C4-2B (cell line): ENCODE results near the gene PTPRD.
"Not testable (repeated sequence)": the region's sequence is repeated elsewhere in the genome, so short reads cannot be mapped to it uniquely, and the experiment has no call there.

ENCODE experiments used
- H3K27ac ChIP-seq: fragments of 450-650 bp; 2 replicates; pipeline ENCODE4 v1.5.1; 2017
- ZFX ChIP-seq: fragments of 450-650 bp; IDR thresholded peaks from 2 replicates; pipeline ENCODE4 v1.6.1; 2017
- TF ChIP-seq, protein P1 (sequence below): fragments of 450-650 bp; conservative IDR thresholded peaks from 2 replicates; pipeline ENCODE4 v1.5.1; 2017; ENCODE audit warnings: mild to moderate bottlenecking

Gene PTPRD

DNA sequence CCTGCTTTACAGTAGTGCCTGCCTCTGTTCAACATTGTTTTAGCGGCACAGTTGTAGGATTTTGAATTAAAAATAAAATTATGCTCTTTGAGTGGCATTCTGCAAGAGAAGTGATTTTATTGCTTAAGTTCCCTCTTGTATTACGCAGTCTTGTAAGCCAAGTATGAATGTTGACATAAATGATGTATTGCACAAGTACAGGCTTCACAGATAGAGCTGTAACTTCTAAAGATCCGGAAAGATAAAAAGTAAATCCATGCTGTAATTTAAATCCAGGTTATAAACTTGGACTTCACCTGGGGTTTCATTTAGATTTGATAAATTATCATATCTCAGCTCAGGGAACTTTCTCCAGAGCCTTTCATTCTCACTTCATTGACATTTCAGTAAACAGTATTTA, 1114.7 kb downstream of the PTPRD start:
- no peak for TF ChIP-seq ZFX
- TF ChIP-seq, protein P1, sequence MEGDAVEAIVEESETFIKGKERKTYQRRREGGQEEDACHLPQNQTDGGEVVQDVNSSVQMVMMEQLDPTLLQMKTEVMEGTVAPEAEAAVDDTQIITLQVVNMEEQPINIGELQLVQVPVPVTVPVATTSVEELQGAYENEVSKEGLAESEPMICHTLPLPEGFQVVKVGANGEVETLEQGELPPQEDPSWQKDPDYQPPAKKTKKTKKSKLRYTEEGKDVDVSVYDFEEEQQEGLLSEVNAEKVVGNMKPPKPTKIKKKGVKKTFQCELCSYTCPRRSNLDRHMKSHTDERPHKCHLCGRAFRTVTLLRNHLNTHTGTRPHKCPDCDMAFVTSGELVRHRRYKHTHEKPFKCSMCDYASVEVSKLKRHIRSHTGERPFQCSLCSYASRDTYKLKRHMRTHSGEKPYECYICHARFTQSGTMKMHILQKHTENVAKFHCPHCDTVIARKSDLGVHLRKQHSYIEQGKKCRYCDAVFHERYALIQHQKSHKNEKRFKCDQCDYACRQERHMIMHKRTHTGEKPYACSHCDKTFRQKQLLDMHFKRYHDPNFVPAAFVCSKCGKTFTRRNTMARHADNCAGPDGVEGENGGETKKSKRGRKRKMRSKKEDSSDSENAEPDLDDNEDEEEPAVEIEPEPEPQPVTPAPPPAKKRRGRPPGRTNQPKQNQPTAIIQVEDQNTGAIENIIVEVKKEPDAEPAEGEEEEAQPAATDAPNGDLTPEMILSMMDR: no peak

DNA sequence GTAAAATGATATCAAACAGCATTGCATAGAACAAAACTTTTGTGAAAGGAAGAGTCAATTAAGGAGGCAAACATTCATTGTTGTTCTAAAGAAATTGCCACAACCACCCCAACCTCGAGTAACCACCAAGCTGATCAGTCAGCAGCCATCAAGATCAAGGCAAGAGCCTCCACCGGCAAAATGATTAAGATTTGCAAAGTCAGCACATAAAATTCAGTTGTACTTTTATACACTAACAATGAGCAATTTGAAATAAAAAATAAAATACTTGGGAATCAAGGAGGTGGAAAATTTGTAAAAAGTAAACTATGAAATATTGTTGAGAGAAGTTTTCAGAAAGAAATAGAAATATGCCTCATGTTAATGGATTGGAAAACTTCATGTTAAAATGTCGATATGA, 1118.5 kb downstream of the PTPRD start:
- TF ChIP-seq, protein P1: no peak
- TF ChIP-seq ZFX: no peak

More for the DNA sequence above, 1114.7 kb downstream of the PTPRD start:
- H3K27ac ChIP-seq: no peak overlapping the region

GRCh38 chr9:9492506-9492905, 1120.3 kb downstream of the PTPRD start:
- H3K27ac ChIP-seq: no peak overlapping the region
- TF ChIP-seq, protein P1: no peak
- TF ChIP-seq ZFX: no peak

More for the DNA sequence above, 1118.5 kb downstream of the PTPRD start:
- H3K27ac ChIP-seq: no peak overlapping the region

GRCh38 chr9:9489183-9489582, 1123.6 kb downstream of the PTPRD start:
- no peak for TF ChIP-seq ZFX
- TF ChIP-seq, protein P1: no peak
- no peak overlapping the region for H3K27ac ChIP-seq

GRCh38 chr9:9483175-9483574, 1129.6 kb downstream of the PTPRD start:
- H3K27ac ChIP-seq: no peak overlapping the region
- TF ChIP-seq, protein P1: no peak
- no peak for TF ChIP-seq ZFX

DNA sequence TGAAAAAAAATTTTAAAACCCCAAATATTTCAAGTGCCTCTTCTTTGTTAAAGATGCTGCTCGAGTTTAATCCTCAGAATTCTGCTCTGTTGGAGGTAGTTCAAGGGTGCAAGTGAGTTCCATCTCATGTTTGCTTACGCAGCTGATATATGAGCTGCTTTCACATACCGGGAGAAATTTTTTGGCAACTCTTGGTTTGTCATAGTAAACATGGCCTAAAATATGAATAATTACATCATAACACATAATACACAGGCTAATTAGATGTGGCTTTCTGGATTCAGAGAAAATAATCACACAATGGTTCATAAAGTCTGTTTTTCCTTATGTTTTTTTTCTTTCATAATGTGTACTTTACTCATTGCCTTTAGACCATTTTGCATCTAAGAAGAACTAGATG, 1134.1 kb downstream of the PTPRD start:
- TF ChIP-seq, protein P1: no peak
- no peak for TF ChIP-seq ZFX
- no peak overlapping the region for H3K27ac ChIP-seq

DNA sequence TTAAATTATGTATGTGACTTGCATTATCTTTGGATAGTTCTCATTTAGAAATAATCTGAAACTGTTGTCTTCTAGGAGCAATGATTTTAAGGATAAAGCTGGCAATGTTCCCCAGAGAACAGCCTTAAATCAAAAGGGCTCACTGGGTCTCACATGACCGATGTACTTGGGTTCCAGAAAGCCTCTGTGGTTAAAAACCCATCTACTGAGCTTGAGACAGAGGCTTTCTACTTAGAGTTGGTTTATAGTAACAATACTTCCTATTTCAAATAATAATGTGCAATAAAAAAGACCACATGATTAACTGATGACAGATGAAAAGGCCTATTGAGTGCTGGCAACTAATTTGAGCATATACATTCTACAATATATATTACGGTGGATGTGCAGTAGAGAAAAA, 1143.5 kb downstream of the PTPRD start:
- no peak overlapping the region for H3K27ac ChIP-seq
- no peak for TF ChIP-seq ZFX
- TF ChIP-seq, protein P1: no peak

GRCh38 chr9:9441874-9442273, 1170.9 kb downstream of the PTPRD start:
- not testable (repeated sequence) for H3K27ac ChIP-seq
